ENCODE data around the gene EGFLAM. TPM values are rescaled to one million over a fixed set of nuclear protein-coding genes. Genes with fewer than 3 reads are reported as not detected.

Gene EGFLAM
- total and polyA plus RNA-seq, 2 of the 4 experiments (the other 2 are of a cell fraction): 0.77 to 1.1 TPM

GRCh38 chr5:38382898-38383297, 124.5 kb downstream of the EGFLAM start:
- no peak overlapping the region for H2BK5ac ChIP-seq (ENCODE audit: low read depth, low read length, poor library complexity, severe bottlenecking)
- no peak overlapping the region for H3K9ac ChIP-seq (ENCODE audit: low read depth, low read length)
- TF ChIP-seq CTCF (conservative IDR thresholded peaks at IDR 0.05; ENCODE audit: low read depth, low read length) (peak; percentile 70), USF2 (IDR thresholded peaks at IDR 0.05; ENCODE audit: low read depth, low read length) (no peak), MXI1 (IDR thresholded peaks at IDR 0.05; ENCODE audit: borderline replicate concordance, low read depth, low read length) (no peak), MAFK (IDR thresholded peaks at IDR 0.05; ENCODE audit: low read depth, low read length) (no peak), ELK1 (IDR thresholded peaks at IDR 0.05; ENCODE audit: borderline replicate concordance, low read depth, low read length) (no peak), BHLHE40 (IDR thresholded peaks at IDR 0.05; ENCODE audit: low read depth, low read length) (no peak), CEBPB (IDR thresholded peaks at IDR 0.05; ENCODE audit: low read depth, low read length) (peak; percentile 65), RCOR1 (IDR thresholded peaks at IDR 0.05; ENCODE audit: insufficient replicate concordance, low read length) (no peak), MAZ (IDR thresholded peaks at IDR 0.05; ENCODE audit: borderline replicate concordance, low read depth, low read length) (no peak), CHD1 (IDR thresholded peaks at IDR 0.05; ENCODE audit: low read depth, low read length) (no peak), SMC3 (IDR thresholded peaks at IDR 0.05; ENCODE audit: low read depth, low read length) (peak; percentile 55), RAD21 (IDR thresholded peaks at IDR 0.05; ENCODE audit: low read length) (peak; percentile 71), FOS (IDR thresholded peaks at IDR 0.05; ENCODE audit: low read depth, low read length) (no peak), RFX5 (IDR thresholded peaks at IDR 0.05; ENCODE audit: low read depth, low read length) (no peak), POLR2A (IDR thresholded peaks at IDR 0.05; ENCODE audit: low read depth, low read length) (no peak), NFE2L2 (IDR thresholded peaks at IDR 0.05; ENCODE audit: low read depth, low read length) (no peak)
- no peak overlapping the region for H3K56ac ChIP-seq (ENCODE audit: extremely low read depth, insufficient read depth, low read length)
- ATAC-seq (ENCODE audit: low read depth) (peak; percentile 99), DNase-seq (peak; percentile 68)
- POLR2A ChIA-PET (ENCODE audit: unreplicated experiment): no interaction called here
- H4K8ac ChIP-seq (ENCODE audit: low read depth in 2 of 2, low read length in 2 of 2): no peak overlapping the region
- H4K5ac ChIP-seq (ENCODE audit: low read depth, low read length): no peak overlapping the region
- H3K4me1 ChIP-seq (ENCODE audit: control insufficient read depth, insufficient read depth, low read length): no peaks in the 10 kb centered on the region; the same call in 1 of the 2 replicates
- no peak overlapping the region for H3K4me3 ChIP-seq (ENCODE audit: insufficient read depth, low read depth, low read length)
- H3K23ac ChIP-seq (ENCODE audit: low read depth, low read length): no peak overlapping the region
- no peak overlapping the region for H3K4me2 ChIP-seq (ENCODE audit: low read depth, low read length)
- no peaks in the 10 kb centered on the region for H3K9me3 ChIP-seq (ENCODE audit: control insufficient read depth, insufficient read depth, low read length)
- no TSS peak for BruUV-seq (replicated peaks)
- H2AFZ ChIP-seq (replicated peaks; ENCODE audit: low read length, poor library complexity): peak overlapping the region; percentile 73
- H4K91ac ChIP-seq (ENCODE audit: insufficient read depth, low read depth, low read length): no peak overlapping the region
- in situ Hi-C loops (cut with MboI; ENCODE audit: low sequenced_read_pairs) (loop anchor here (25.0 kb wide), 1 partner anchor 929 kb away; no protein-coding TSS in a partner anchor), intact Hi-C loops (cut with micrococcal nuclease) (loop anchor here (1.0 to 5.0 kb wide), 4 partner anchors 169 to 899 kb away; no protein-coding TSS in a partner anchor), dilution Hi-C loops (cut with HindIII; ENCODE audit: low sequenced_read_pairs, unreplicated experiment) (no loop called here)
- CTCF ChIA-PET: interaction anchor here (0.5 to 3.0 kb wide), 14 partner anchors 8 to 635 kb away, joined by 3 to 12 read pairs (median 4); no protein-coding TSS in a partner anchor
- H2BK20ac ChIP-seq (ENCODE audit: low read depth, low read length): no peak overlapping the region
- H3K27ac ChIP-seq (ENCODE audit: insufficient read depth, low read length): no peak overlapping the region
- H3K9me1 ChIP-seq (ENCODE audit: insufficient read depth, low read length): no peaks in the 10 kb centered on the region
- H3K18ac ChIP-seq (ENCODE audit: low read depth, low read length): no peak overlapping the region
- H3K4ac ChIP-seq (ENCODE audit: low read depth, low read length): no peak overlapping the region
- no peaks in the 10 kb centered on the region for H3K79me1 ChIP-seq (ENCODE audit: low read depth in 1 of 2, low read length in 2 of 2)
- no peak overlapping the region for H2AK5ac ChIP-seq (ENCODE audit: low read depth, low read length)
- 0% methylated on average over 1 of the region's 7 CpGs; no CpG with 5 or more reads in 1 of the 2 experiments for WGBS, 2 experiments (ENCODE audit: extremely low coverage in 2 of 2, insufficient read length in 1 of 2)
- H3K27me3 ChIP-seq (ENCODE audit: control insufficient read depth, insufficient read depth, low read length): peaks cover 24% of the 10 kb centered on the region
- H2BK120ac ChIP-seq (ENCODE audit: low read depth, low read length): no peak overlapping the region
- H3K36me3 ChIP-seq (ENCODE audit: control insufficient read depth, insufficient read depth, low read length): no peaks in the 10 kb centered on the region
- H2AK9ac ChIP-seq (replicated peaks; ENCODE audit: low read depth, low read length, poor library complexity): no peak overlapping the region
- no peak overlapping the region for H2BK15ac ChIP-seq (ENCODE audit: low read depth, low read length)
- H3K14ac ChIP-seq (replicated peaks; ENCODE audit: low read depth, low read length): no peak overlapping the region
- H4K20me1 ChIP-seq (ENCODE audit: insufficient read depth, low read length): no peaks in the 10 kb centered on the region

Measured in IMR-90 (cell line).